WERI-Rb-1 (cell line): ENCODE data around the gene SMAD2.
"Not testable (repeated sequence)": the region's sequence is repeated elsewhere in the genome, so short reads cannot be mapped to it uniquely, and the experiment has no call there.

Experiments used
- DNase-seq: peaks from one replicate; pipeline ENCODE4 v3.0.0-alpha.2; 2020
- H3K27ac ChIP-seq: fragments of 250-450 bp; sonication (Bioruptor Pico); 2 replicates; pipeline ENCODE4 v1.5.1; 2020; ENCODE audit warnings: mild to moderate bottlenecking, moderate library complexity
- H3K27me3 ChIP-seq: fragments of 250-450 bp; sonication (Bioruptor Pico); 2 replicates; pipeline ENCODE4 v1.5.1; 2021; ENCODE audit warnings: mild to moderate bottlenecking, low read depth, moderate library complexity; ENCODE audit not compliant: insufficient read depth, severe bottlenecking
- H3K36me3 ChIP-seq: fragments of 250-450 bp; sonication (Bioruptor Pico); 2 replicates; pipeline ENCODE4 v1.5.1; 2020; ENCODE audit warnings: mild to moderate bottlenecking, moderate library complexity
- H3K4me3 ChIP-seq: 2 replicates; pipeline ENCODE4 v1.5.1; 2011; ENCODE audit warnings: low read depth, mild to moderate bottlenecking, control low read depth, low read length
- H3K9me3 ChIP-seq: fragments of 250-450 bp; sonication (Bioruptor Pico); 2 replicates; pipeline ENCODE4 v1.5.1; 2021; ENCODE audit warnings: mild to moderate bottlenecking, moderate library complexity; ENCODE audit not compliant: severe bottlenecking
- TF ChIP-seq, protein P1 (sequence below): IDR thresholded peaks from 2 replicates; pipeline ENCODE4 v1.5.1; 2011; ENCODE audit warnings: low read depth, mild to moderate bottlenecking, control low read depth, inconsistent platforms, low read length

SMAD2 gene

DNA sequence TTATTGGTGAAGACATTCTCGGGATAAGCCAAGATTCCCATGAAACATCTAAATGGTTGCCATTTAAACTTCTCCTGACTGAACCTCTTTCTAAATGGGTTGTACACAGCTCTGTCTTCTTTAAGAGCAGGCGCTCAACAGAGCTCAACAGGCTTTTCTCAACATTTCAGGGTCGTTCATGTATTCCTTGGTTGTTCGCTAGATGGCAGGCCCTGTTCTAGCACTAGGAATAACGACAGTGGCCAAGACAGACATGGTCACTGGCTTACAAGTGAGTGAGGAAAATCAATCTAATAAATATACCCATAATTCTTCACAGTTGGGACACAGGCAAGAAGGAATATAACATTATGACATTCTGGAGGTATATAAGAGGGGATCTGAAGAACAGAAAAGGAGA is 154.5 kb downstream of the SMAD2 start:
- H3K27me3 ChIP-seq, result no peaks in the 10 kb centered on the region
- no peak overlapping the region for H3K4me3 ChIP-seq
- no peaks in the 10 kb centered on the region for H3K9me3 ChIP-seq
- H3K27ac ChIP-seq, result no peak overlapping the region
- H3K36me3 ChIP-seq, result no peaks in the 10 kb centered on the region
- TF ChIP-seq, protein P1, sequence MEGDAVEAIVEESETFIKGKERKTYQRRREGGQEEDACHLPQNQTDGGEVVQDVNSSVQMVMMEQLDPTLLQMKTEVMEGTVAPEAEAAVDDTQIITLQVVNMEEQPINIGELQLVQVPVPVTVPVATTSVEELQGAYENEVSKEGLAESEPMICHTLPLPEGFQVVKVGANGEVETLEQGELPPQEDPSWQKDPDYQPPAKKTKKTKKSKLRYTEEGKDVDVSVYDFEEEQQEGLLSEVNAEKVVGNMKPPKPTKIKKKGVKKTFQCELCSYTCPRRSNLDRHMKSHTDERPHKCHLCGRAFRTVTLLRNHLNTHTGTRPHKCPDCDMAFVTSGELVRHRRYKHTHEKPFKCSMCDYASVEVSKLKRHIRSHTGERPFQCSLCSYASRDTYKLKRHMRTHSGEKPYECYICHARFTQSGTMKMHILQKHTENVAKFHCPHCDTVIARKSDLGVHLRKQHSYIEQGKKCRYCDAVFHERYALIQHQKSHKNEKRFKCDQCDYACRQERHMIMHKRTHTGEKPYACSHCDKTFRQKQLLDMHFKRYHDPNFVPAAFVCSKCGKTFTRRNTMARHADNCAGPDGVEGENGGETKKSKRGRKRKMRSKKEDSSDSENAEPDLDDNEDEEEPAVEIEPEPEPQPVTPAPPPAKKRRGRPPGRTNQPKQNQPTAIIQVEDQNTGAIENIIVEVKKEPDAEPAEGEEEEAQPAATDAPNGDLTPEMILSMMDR, result 0 out of 2 replicates have a peak, but pooled peaks have one; percentile 26
- no peak for DNase-seq

DNA sequence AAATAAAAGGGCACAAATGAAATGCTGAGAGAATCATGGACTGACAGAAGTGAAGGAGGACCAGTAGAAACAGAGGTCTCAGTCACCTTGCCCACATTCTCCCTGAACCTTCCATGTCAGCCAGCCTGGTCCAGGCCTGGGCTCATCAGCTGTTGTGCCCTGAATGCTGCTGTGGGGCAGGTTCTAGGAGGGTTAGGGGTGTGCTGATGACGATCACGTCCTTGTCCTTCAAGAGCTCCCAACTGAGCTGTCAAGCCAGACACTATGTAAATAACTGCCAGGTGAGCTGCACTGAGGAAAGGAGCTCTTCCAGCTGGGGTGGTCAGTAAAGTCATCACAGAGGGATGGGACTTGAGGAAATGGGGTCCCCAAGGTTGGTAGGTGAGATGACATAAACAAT is 156.5 kb downstream of the SMAD2 start:
- TF ChIP-seq, protein P1, result no peak
- Histone ChIP-seq H3K27me3 (no peaks in the 10 kb centered on the region), H3K27ac (no peak overlapping the region), H3K36me3 (no peaks in the 10 kb centered on the region), H3K9me3 (no peaks in the 10 kb centered on the region), H3K4me3 (no peak overlapping the region)
- no peak for DNase-seq

DNA sequence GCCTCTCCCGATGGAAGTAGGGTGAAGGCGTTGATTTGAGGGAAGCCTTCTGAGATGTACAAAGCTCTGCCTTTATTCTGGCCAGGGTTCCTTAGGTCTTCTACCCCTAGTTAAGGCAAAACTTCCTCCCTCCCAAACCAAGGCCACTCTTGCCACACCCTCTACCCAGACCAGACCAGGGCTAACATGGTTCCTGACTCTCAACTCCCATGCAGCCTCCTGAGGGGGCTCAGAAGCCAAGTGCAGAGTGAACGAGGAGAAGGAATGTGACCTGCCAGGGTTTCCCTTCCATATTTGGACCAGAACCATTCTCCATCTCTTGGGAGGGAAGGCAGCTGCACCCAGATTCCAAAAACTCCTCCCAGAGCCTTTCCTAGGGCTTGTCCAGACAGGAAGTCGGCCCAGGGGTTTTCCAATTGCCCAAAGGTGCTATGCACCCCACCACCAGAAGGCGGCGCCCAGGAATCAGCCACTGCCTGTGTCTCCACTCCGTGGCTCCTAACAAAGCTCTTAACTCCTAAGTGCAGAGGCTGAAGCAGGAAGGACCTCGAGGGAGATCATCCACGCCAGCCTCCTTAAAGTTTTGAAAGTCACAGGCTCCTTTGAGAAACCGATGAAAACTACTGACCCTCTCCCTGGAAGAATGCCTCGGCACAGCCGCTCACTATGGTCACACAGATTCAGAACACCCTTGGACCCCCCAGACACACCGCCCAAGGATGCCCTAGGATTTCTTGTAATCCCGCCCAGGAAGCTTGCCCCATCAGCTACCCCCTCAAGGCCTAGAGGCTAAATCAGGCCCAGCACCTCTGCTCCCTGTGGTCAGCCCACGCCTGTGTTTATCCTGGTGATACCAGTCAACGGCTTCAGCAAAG is 157.8 kb downstream of the SMAD2 start:
- peak; percentile 90 for DNase-seq

DNA sequence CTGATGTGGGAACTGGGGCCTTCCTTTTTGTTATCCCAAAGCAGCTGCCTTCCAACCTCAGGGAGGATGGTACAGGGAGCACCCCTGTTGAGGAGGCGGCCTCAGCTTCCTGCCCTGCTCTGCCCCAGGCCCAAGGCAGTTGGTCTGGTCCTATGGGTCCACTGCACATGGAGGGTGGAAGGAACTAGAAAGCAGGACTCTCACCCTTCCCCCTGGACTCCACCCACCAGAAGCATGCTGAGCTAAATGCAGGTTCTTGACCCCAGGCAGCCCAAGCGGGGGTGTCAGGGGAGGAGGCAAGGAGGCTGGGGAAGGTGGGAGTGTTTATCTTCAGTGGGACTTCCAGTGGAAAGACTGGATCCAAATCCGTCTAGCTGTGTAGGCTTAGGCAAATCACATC is 158.5 kb downstream of the SMAD2 start:
- TF ChIP-seq, protein P1, result no peak
- Histone ChIP-seq H3K27me3 (no peaks in the 10 kb centered on the region), H3K9me3 (no peaks in the 10 kb centered on the region), H3K27ac (no peak overlapping the region), H3K4me3 (no peak overlapping the region), H3K36me3 (no peaks in the 10 kb centered on the region)
- no peak for DNase-seq

More for the DNA sequence above, 157.8 kb downstream of the SMAD2 start:
- H3K27me3 ChIP-seq, result no peaks in the 10 kb centered on the region
- peak overlapping the region; percentile 3; the same call in 1 of the 2 replicates for H3K27ac ChIP-seq
- H3K4me3 ChIP-seq, result no peak overlapping the region
- no peaks in the 10 kb centered on the region for H3K9me3 ChIP-seq
- TF ChIP-seq, protein P1, result peak; percentile 98
- no peaks in the 10 kb centered on the region for H3K36me3 ChIP-seq

DNA sequence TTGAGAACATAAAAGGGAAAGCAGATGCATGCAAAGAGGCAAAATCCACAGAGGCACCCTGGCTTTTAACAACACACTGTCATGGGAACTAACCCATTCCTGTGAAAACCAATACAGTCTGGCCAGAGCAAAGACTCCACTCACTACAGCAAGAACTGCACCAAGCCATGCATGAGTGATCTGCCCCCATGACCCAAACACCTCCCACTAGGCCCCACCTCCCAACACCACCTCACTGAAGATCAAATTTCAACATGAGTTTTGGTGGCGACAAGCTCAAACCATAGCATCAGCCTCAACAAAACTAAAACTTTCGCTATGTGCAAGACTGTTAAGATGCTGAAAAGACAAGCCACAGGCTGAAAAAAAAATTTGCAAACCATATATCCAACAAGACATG is 162.8 kb downstream of the SMAD2 start:
- TF ChIP-seq, protein P1, result no peak
- no peaks in the 10 kb centered on the region for H3K9me3 ChIP-seq
- no peak overlapping the region for H3K27ac ChIP-seq
- H3K27me3 ChIP-seq, result no peaks in the 10 kb centered on the region
- DNase-seq, result no peak
- no peaks in the 10 kb centered on the region for H3K36me3 ChIP-seq
- no peak overlapping the region for H3K4me3 ChIP-seq

DNA sequence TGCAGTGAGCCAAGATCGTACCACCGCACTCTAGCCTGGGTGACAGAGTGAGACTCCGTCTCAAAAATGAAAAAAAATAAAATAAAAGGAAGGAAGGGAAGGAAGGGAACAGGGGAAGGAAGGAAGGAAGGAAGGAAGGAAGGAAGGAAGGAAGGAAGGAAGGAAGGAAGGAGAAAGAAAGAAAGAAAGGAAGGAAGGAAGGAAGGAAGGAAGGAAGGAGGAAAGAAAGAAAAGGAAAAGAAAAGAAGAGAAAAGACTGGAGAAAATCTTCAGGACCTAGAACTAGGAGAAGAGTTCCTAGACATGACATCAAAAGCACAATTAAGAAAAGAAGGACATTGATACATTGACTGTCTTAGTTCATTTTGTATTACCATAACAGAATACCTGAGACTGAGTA is 163.3 kb downstream of the SMAD2 start:
- not testable (repeated sequence) for H3K27me3 ChIP-seq, H3K36me3 ChIP-seq, H3K9me3 ChIP-seq, H3K27ac ChIP-seq, H3K4me3 ChIP-seq, DNase-seq
